NCI-H526 treated with DMSO at 0.1 percent for 48 hours (cell line): Measurements from ENCODE around the gene CDK5RAP3.

Source experiments
- DNase-seq: peaks from one replicate; lab custom pipeline; 2025; lab: John Stamatoyannopoulos, UW

Gene CDK5RAP3

GRCh38 chr17:47949197-47949759 is 21.6 kb upstream of the CDK5RAP3 start:
- DNase-seq = peak; percentile 72

- no peak for DNase-seq
Observed at GRCh38 chr17:47949946-47950345, 21.0 kb upstream of the CDK5RAP3 start.

- no peak for DNase-seq
Observed at GRCh38 chr17:47950448-47950847, 20.5 kb upstream of the CDK5RAP3 start.

- DNase-seq = no peak
Observed at GRCh38 chr17:47952171-47953021, 18.5 kb upstream of the CDK5RAP3 start.

GRCh38 chr17:47953909-47954308 is 17.0 kb upstream of the CDK5RAP3 start:
- DNase-seq = no peak

- DNase-seq = no peak
Observed at GRCh38 chr17:47955497-47956461, 15.1 kb upstream of the CDK5RAP3 start.

- peak; percentile 45 for DNase-seq
Observed at GRCh38 chr17:47956791-47957590, 13.9 kb upstream of the CDK5RAP3 start.

GRCh38 chr17:47957591-47958490 is 13.1 kb upstream of the CDK5RAP3 start, which contains the start of gene PRR15L:
TSS of gene PRR15L (minus strand) at chr17:47957883. CDS start at chr17:47953234, 4,649 bp downstream.
- DNase-seq = peak; percentile 99

GRCh38 chr17:47959825-47960655 is 10.9 kb upstream of the CDK5RAP3 start:
- DNase-seq = peak; percentile 81

- DNase-seq = no peak
Observed at GRCh38 chr17:47961406-47961805, 9.5 kb upstream of the CDK5RAP3 start.

GRCh38 chr17:47962901-47963300 is 8.0 kb upstream of the CDK5RAP3 start:
- no peak for DNase-seq

- DNase-seq = no peak
Observed at GRCh38 chr17:47964856-47965255, 6.1 kb upstream of the CDK5RAP3 start.

GRCh38 chr17:47966079-47966519 is 4.8 kb upstream of the CDK5RAP3 start:
- peak; percentile 50 for DNase-seq

GRCh38 chr17:47967607-47968252 is 3.2 kb upstream of the CDK5RAP3 start:
- no peak for DNase-seq

- no peak for DNase-seq
Observed at GRCh38 chr17:47968836-47969235, 2.1 kb upstream of the CDK5RAP3 start.

GRCh38 chr17:47969930-47970724 is 786 bp upstream of the CDK5RAP3 start:
- DNase-seq = no peak

GRCh38 chr17:47973541-47973940 is 2.6 kb downstream of the CDK5RAP3 start:
- DNase-seq = no peak
